ENCODE results near the gene CYB5R2.

DNA sequence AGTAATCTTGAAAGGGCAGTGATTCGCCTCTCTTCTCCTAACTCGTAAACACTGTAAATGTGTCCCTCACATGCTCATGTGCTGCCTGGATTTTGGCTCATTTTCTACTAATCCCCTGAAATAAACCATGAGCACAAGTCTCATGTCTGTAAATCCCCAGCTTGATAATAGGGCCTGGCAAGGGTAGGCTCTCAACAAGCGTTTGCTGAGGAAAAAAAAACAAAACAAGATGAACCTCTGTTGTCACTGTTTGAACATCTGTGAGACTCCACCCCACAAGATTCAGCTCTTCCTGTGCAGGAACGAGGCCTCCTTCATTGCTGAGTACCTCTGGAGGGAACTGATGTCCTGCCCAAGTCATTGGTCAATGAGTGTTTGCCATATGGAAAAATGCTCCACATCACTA, 4.5 kb upstream of the CYB5R2 start:
- TF ChIP-seq, protein P1, sequence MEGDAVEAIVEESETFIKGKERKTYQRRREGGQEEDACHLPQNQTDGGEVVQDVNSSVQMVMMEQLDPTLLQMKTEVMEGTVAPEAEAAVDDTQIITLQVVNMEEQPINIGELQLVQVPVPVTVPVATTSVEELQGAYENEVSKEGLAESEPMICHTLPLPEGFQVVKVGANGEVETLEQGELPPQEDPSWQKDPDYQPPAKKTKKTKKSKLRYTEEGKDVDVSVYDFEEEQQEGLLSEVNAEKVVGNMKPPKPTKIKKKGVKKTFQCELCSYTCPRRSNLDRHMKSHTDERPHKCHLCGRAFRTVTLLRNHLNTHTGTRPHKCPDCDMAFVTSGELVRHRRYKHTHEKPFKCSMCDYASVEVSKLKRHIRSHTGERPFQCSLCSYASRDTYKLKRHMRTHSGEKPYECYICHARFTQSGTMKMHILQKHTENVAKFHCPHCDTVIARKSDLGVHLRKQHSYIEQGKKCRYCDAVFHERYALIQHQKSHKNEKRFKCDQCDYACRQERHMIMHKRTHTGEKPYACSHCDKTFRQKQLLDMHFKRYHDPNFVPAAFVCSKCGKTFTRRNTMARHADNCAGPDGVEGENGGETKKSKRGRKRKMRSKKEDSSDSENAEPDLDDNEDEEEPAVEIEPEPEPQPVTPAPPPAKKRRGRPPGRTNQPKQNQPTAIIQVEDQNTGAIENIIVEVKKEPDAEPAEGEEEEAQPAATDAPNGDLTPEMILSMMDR (conservative IDR thresholded peaks at IDR 0.05 in 1 of 2, IDR thresholded peaks at IDR 0.05 in 1 of 2; ENCODE audit: low read depth in 1 of 2, low read length in 2 of 2): no peak
- no peak for TF ChIP-seq EZH2 (IDR thresholded peaks at IDR 0.05; ENCODE audit: low read length, missing control alignments)

Data from fibroblast of lung (primary cell).